22Rv1 (cell line): ENCODE data around the gene CCL19.

Experiments
- CTCF ChIP-seq: fragments of 450-650 bp; IDR thresholded peaks from 2 replicates; pipeline ENCODE4 v1.5.1; 2017; ENCODE audit warnings: mild to moderate bottlenecking
- ZFX ChIP-seq: fragments of 450-650 bp; IDR thresholded peaks from 2 replicates; pipeline ENCODE4 v1.6.1; 2017; ENCODE audit warnings: antibody characterized with exemption, borderline replicate concordance

GRCh38 chr9:34662526-34663302 is 28.4 kb downstream of the CCL19 start, which contains the start of gene CCL27:
- TF ChIP-seq CTCF: no peak
- TF ChIP-seq ZFX: no peak
